ENCODE results near the gene TPRA1.
"Not testable (repeated sequence)": the region's sequence is repeated elsewhere in the genome, so short reads cannot be mapped to it uniquely, and the experiment has no call there.

Gene TPRA1

GRCh38 chr3:127616836-127617605 is 26.5 kb upstream of the TPRA1 start:
- no peak for DNase-seq (ENCODE audit: low read depth)

- DNase-seq (ENCODE audit: low read depth): no peak
These were observed 25.2 kb upstream of the TPRA1 start for GRCh38 chr3:127615631-127616305.

- DNase-seq (ENCODE audit: low read depth): no peak
These were observed 24.5 kb upstream of the TPRA1 start for GRCh38 chr3:127614928-127615589.

GRCh38 chr3:127613406-127613805 is 22.9 kb upstream of the TPRA1 start:
- no peak for DNase-seq (ENCODE audit: low read depth)

GRCh38 chr3:127612966-127613365 is 22.4 kb upstream of the TPRA1 start:
- DNase-seq (ENCODE audit: low read depth): no peak

GRCh38 chr3:127611251-127611650 is 20.7 kb upstream of the TPRA1 start:
- DNase-seq (ENCODE audit: low read depth): no peak

- DNase-seq (ENCODE audit: low read depth): no peak
These were observed 19.6 kb upstream of the TPRA1 start for GRCh38 chr3:127610105-127610504.

GRCh38 chr3:127608362-127608718 is 17.8 kb upstream of the TPRA1 start:
- DNase-seq (ENCODE audit: low read depth): no peak

GRCh38 chr3:127607675-127608361 is 17.3 kb upstream of the TPRA1 start:
- no peak for DNase-seq (ENCODE audit: low read depth)

- no peak for DNase-seq (ENCODE audit: low read depth)
These were observed 16.6 kb upstream of the TPRA1 start for GRCh38 chr3:127606981-127607595.

GRCh38 chr3:127606086-127606805 is 15.7 kb upstream of the TPRA1 start:
- DNase-seq (ENCODE audit: low read depth): no peak

GRCh38 chr3:127605547-127605946 is 15.0 kb upstream of the TPRA1 start:
- not testable (repeated sequence) for DNase-seq (ENCODE audit: low read depth)

- DNase-seq (ENCODE audit: low read depth): no peak
These were observed 14.1 kb upstream of the TPRA1 start for GRCh38 chr3:127604546-127605165.

- DNase-seq (ENCODE audit: low read depth): no peak
These were observed 13.5 kb upstream of the TPRA1 start for GRCh38 chr3:127604035-127604434.

GRCh38 chr3:127600749-127601456 is 10.4 kb upstream of the TPRA1 start:
- DNase-seq (ENCODE audit: low read depth): no peak

- DNase-seq (ENCODE audit: low read depth): no peak
These were observed 8.5 kb upstream of the TPRA1 start for GRCh38 chr3:127598841-127599570.

GRCh38 chr3:127597020-127597771 is 6.7 kb upstream of the TPRA1 start:
- no peak for DNase-seq (ENCODE audit: low read depth)

GRCh38 chr3:127595303-127595702 is 4.8 kb upstream of the TPRA1 start:
- DNase-seq (ENCODE audit: low read depth): no peak

GRCh38 chr3:127593178-127593577 is 2.6 kb upstream of the TPRA1 start:
- DNase-seq (ENCODE audit: low read depth): no peak
